Activated CD4-positive, alpha-beta T cell treated with anti-CD3 and anti-CD28 coated beads, Interleukin-2, amount 50 U/mL, for 24 hours (primary cell): ENCODE measurements around the gene PRR15.
"Not testable (repeated sequence)": the region's sequence is repeated elsewhere in the genome, so short reads cannot be mapped to it uniquely, and the experiment has no call there.

Experiments used
- DNase-seq, 2 donors: peaks; one replicate each; pipeline ENCODE4 v3.0.0-alpha.2; 2020; ENCODE audit warnings: low read depth in 1 of 2, low spot score in 1 of 2

The PRR15 gene

GRCh38 chr7:29563590-29564495 is at the start of gene PRR15:
TSS of gene PRR15 (plus strand) at chr7:29563835. CDS start at chr7:29566330, 2,495 bp downstream.
- DNase-seq: no peak

- DNase-seq: no peak
Measured at GRCh38 chr7:29516491-29516890, 47.1 kb upstream of the PRR15 start.

GRCh38 chr7:29518616-29519015 is 45.0 kb upstream of the PRR15 start:
- DNase-seq: no peak

- no peak for DNase-seq
Measured at GRCh38 chr7:29523728-29524127, 39.9 kb upstream of the PRR15 start.

- DNase-seq: no peak
Measured at GRCh38 chr7:29527505-29528108, 36.0 kb upstream of the PRR15 start.

GRCh38 chr7:29528526-29528925 is 35.1 kb upstream of the PRR15 start:
- not testable (repeated sequence) for DNase-seq

GRCh38 chr7:29538389-29538788 is 25.2 kb upstream of the PRR15 start:
- DNase-seq: no peak

GRCh38 chr7:29539471-29539870 is 24.2 kb upstream of the PRR15 start:
- DNase-seq: no peak

GRCh38 chr7:29547421-29547820 is 16.2 kb upstream of the PRR15 start:
- DNase-seq: no peak

GRCh38 chr7:29548823-29549222 is 14.8 kb upstream of the PRR15 start:
- no peak for DNase-seq

GRCh38 chr7:29552392-29552791 is 11.2 kb upstream of the PRR15 start:
- no peak for DNase-seq

- no peak for DNase-seq
Measured at GRCh38 chr7:29555061-29555460, 8.6 kb upstream of the PRR15 start.

- no peak for DNase-seq
Measured at GRCh38 chr7:29556405-29557195, 7.0 kb upstream of the PRR15 start.

- DNase-seq: no peak
Measured at GRCh38 chr7:29557954-29558353, 5.7 kb upstream of the PRR15 start.

- DNase-seq: no peak
Measured at GRCh38 chr7:29561271-29561670, 2.4 kb upstream of the PRR15 start.

GRCh38 chr7:29562307-29562706 is 1.3 kb upstream of the PRR15 start:
- DNase-seq: no peak

- DNase-seq: no peak
Measured at GRCh38 chr7:29564496-29565223, 1.0 kb downstream of the PRR15 start.

- DNase-seq: no peak
Measured at GRCh38 chr7:29565224-29565630, 1.6 kb downstream of the PRR15 start.

- DNase-seq: no peak
Measured at GRCh38 chr7:29565634-29565981, 2.0 kb downstream of the PRR15 start.

GRCh38 chr7:29565982-29566746 is 2.5 kb downstream of the PRR15 start:
- DNase-seq: no peak
